ENCODE data around the gene PDE6D. TPM values are rescaled to one million over a fixed set of nuclear protein-coding genes. Genes with fewer than 3 reads are reported as not detected.

PDE6D gene
- total and polyA plus RNA-seq, 2 of the 13 experiments (the other 11 are each of a cell fraction or from before 2014, with no cell fraction given): 14.1 to 23.2 TPM

GRCh38 chr2:231713730-231714638, 67.1 kb downstream of the PDE6D start (continued):
- TF ChIP-seq ZNF430 (CRISPR knock-in tag; IDR thresholded peaks at IDR 0.05) (0 out of 2 replicates have a peak, but pooled peaks have one; percentile 29), SIX4 (CRISPR knock-in tag; IDR thresholded peaks at IDR 0.05) (peak; percentile 53; the same call in 1 of the 2 replicates), HMG20B (CRISPR knock-in tag; conservative IDR thresholded peaks at IDR 0.05) (no peak), MXI1 (IDR thresholded peaks at IDR 0.05; ENCODE audit: borderline replicate concordance, low read depth, low read length) (peak; percentile 73; the same call in 1 of the 3 replicates), HOMEZ (CRISPR knock-in tag; IDR thresholded peaks at IDR 0.05; ENCODE audit: low read depth) (no peak), ZNF550 (CRISPR knock-in tag; IDR thresholded peaks at IDR 0.05; ENCODE audit: borderline replicate concordance) (0 out of 2 replicates have a peak, but pooled peaks have one; percentile 39), MEF2D (CRISPR knock-in tag; IDR thresholded peaks at IDR 0.05) (peak; percentile 78; the same call in 1 of the 2 replicates), RXRB (CRISPR knock-in tag; IDR thresholded peaks at IDR 0.05; ENCODE audit: borderline replicate concordance) (peak; percentile 54; the same call in 1 of the 2 replicates), FOXC1 (CRISPR knock-in tag; IDR thresholded peaks at IDR 0.05; ENCODE audit: borderline replicate concordance) (peak; percentile 58; the same call in 1 of the 2 replicates), SP1 (IDR thresholded peaks at IDR 0.05) (no peak), SP1 (CRISPR knock-in tag; IDR thresholded peaks at IDR 0.05) (no peak), ZNF644 (CRISPR knock-in tag; IDR thresholded peaks at IDR 0.05; ENCODE audit: low read depth) (0 out of 2 replicates have a peak, but pooled peaks have one; percentile 46), POLR2A (IDR thresholded peaks at IDR 0.05; ENCODE audit: insufficient read depth in 1 of 2, low read depth in 2 of 2, low read length in 2 of 2) (peak in 1 of 2 experiments; percentile 82; a peak in 2 of 4 replicates), U2AF1 (optimal IDR thresholded peaks at IDR 0.05; ENCODE audit: low read depth, low read length) (no peak), ZNF24 (IDR thresholded peaks at IDR 0.05) (peak; percentile 68), ZNF841 (CRISPR knock-in tag; IDR thresholded peaks at IDR 0.05; ENCODE audit: borderline replicate concordance) (no peak), SMYD3 (CRISPR knock-in tag; IDR thresholded peaks at IDR 0.05) (0 out of 2 replicates have a peak, but pooled peaks have one; percentile 57), ZNF597 (CRISPR knock-in tag; IDR thresholded peaks at IDR 0.05) (no peak), FIP1L1 (IDR thresholded peaks at IDR 0.05; ENCODE audit: borderline replicate concordance, insufficient read depth, low read depth, low read length) (0 out of 2 replicates have a peak, but pooled peaks have one; percentile 70), MAF1 (CRISPR knock-in tag; IDR thresholded peaks at IDR 0.05; ENCODE audit: borderline replicate concordance) (no peak), ZNF253 (CRISPR knock-in tag; IDR thresholded peaks at IDR 0.05; ENCODE audit: borderline replicate concordance) (no peak), RFXAP (CRISPR knock-in tag; IDR thresholded peaks at IDR 0.05; ENCODE audit: borderline replicate concordance) (0 out of 2 replicates have a peak, but pooled peaks have one; percentile 42), ZNF772 (CRISPR knock-in tag; IDR thresholded peaks at IDR 0.05) (0 out of 2 replicates have a peak, but pooled peaks have one; percentile 67)
- TF ChIP-seq, protein P1, sequence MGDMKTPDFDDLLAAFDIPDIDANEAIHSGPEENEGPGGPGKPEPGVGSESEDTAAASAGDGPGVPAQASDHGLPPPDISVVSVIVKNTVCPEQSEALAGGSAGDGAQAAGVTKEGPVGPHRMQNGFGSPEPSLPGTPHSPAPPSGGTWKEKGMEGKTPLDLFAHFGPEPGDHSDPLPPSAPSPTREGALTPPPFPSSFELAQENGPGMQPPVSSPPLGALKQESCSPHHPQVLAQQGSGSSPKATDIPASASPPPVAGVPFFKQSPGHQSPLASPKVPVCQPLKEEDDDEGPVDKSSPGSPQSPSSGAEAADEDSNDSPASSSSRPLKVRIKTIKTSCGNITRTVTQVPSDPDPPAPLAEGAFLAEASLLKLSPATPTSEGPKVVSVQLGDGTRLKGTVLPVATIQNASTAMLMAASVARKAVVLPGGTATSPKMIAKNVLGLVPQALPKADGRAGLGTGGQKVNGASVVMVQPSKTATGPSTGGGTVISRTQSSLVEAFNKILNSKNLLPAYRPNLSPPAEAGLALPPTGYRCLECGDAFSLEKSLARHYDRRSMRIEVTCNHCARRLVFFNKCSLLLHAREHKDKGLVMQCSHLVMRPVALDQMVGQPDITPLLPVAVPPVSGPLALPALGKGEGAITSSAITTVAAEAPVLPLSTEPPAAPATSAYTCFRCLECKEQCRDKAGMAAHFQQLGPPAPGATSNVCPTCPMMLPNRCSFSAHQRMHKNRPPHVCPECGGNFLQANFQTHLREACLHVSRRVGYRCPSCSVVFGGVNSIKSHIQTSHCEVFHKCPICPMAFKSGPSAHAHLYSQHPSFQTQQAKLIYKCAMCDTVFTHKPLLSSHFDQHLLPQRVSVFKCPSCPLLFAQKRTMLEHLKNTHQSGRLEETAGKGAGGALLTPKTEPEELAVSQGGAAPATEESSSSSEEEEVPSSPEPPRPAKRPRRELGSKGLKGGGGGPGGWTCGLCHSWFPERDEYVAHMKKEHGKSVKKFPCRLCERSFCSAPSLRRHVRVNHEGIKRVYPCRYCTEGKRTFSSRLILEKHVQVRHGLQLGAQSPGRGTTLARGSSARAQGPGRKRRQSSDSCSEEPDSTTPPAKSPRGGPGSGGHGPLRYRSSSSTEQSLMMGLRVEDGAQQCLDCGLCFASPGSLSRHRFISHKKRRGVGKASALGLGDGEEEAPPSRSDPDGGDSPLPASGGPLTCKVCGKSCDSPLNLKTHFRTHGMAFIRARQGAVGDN (CRISPR knock-in tag; IDR thresholded peaks at IDR 0.05): peak; percentile 92
